Endodermal cell (in vitro differentiated cells): ENCODE measurements around the gene AKAP6. TPM values are rescaled to one million over a fixed set of nuclear protein-coding genes. Genes with fewer than 3 reads are reported as not detected.

Experiments used
- DNase-seq: peaks from one replicate; pipeline ENCODE4 v3.0.0-alpha.2; 2017
- H3K27ac ChIP-seq: 2 replicates; pipeline ENCODE4 v1.5.1; 2013; ENCODE audit warnings: mild to moderate bottlenecking, low read depth, low read length, moderate library complexity
- H3K27me3 ChIP-seq: 2 replicates; pipeline ENCODE4 v1.6.1; 2013; ENCODE audit warnings: mild to moderate bottlenecking, low read length, moderate library complexity; ENCODE audit not compliant: insufficient read depth, control insufficient read depth, poor library complexity, severe bottlenecking
- H3K36me3 ChIP-seq: 2 replicates; pipeline ENCODE4 v1.7.0; 2013; ENCODE audit warnings: mild to moderate bottlenecking, low read length, moderate library complexity; ENCODE audit not compliant: control insufficient read depth, insufficient read depth
- H3K4me1 ChIP-seq: one replicate; pipeline ENCODE4 v1.7.0; 2013; ENCODE audit warnings: low read length; ENCODE audit not compliant: control insufficient read depth, insufficient read depth
- H3K4me3 ChIP-seq: 2 replicates; pipeline ENCODE4 v1.5.1; 2013; ENCODE audit warnings: mild to moderate bottlenecking, low read length, moderate library complexity
- H3K9ac ChIP-seq: 2 replicates; pipeline ENCODE4 v1.6.1; 2013; ENCODE audit warnings: mild to moderate bottlenecking, low read length, moderate library complexity; ENCODE audit not compliant: poor library complexity, severe bottlenecking; ENCODE audit errors: extremely low read depth
- H3K9me3 ChIP-seq: 2 replicates; pipeline ENCODE4 v1.6.1; 2013; ENCODE audit warnings: mild to moderate bottlenecking, low read length, moderate library complexity; ENCODE audit not compliant: control insufficient read depth
- H3K27ac Mint-ChIP-seq: 2 replicates; pipeline ENCODE4 v1.8.0; 2020; ENCODE audit warnings: mixed read lengths
- H3K27me3 Mint-ChIP-seq: 2 replicates; pipeline ENCODE4 v1.8.0; 2021; ENCODE audit warnings: mild to moderate bottlenecking, mixed read lengths; ENCODE audit not compliant: insufficient read depth
- H3K36me3 Mint-ChIP-seq: 2 replicates; pipeline ENCODE4 v1.8.0; 2020; ENCODE audit warnings: low read depth, mixed read lengths
- H3K4me1 Mint-ChIP-seq: 2 replicates; pipeline ENCODE4 v1.8.0; 2020; ENCODE audit warnings: mixed read lengths
- H3K4me3 Mint-ChIP-seq: 2 replicates; pipeline ENCODE4 v1.8.0; 2020; ENCODE audit warnings: mild to moderate bottlenecking, moderate library complexity, mixed read lengths
- H3K9me3 Mint-ChIP-seq: 2 replicates; pipeline ENCODE4 v1.8.0; 2020; ENCODE audit warnings: mild to moderate bottlenecking, mixed read lengths
- CTCF ChIP-seq: fragments of 200-600 bp; sonication (generic); conservative IDR thresholded peaks from 2 replicates; pipeline ENCODE4 v1.5.0; 2021; ENCODE audit warnings: antibody characterized with exemption, mild to moderate bottlenecking
- WGBS, 2 experiments: methylation state at CpG; one replicate each; pipeline versions ENCODE4 v1.1.5 to v1.1.7; 2013; ENCODE audit warnings: missing lambda C conversion rate in 2 of 2, mixed read lengths in 1 of 2; ENCODE audit not compliant: insufficient coverage in 1 of 2, insufficient read length in 1 of 2; 5-methylcytosine and 5-hydroxymethylcytosine counted together
- total RNA-seq, 2 donors: library from RNA; stranded (reverse); fragmentation: NEBNext Ultra II Directional in 1 of 2; extraction: Animal tissue kit (Norgen Biotek cat#: 25700) in 1 of 2; gene quantifications; 2 replicates in 1 of 2; 3 replicates in 1 of 2; pipeline ENCODE4 v1.2.1, GENCODE V29; 2021

The AKAP6 gene
- total RNA-seq, 2 donors from 2014 or later, result 4.3 to 5.0 TPM

- H3K27me3 Mint-ChIP-seq, result no peaks in the 10 kb centered on the region
- no peak overlapping the region for H3K27ac Mint-ChIP-seq
- Histone ChIP-seq H3K9ac (no peak overlapping the region), H3K27ac (no peak overlapping the region), H3K36me3 (no peaks in the 10 kb centered on the region), H3K4me1 (no peaks in the 10 kb centered on the region), H3K27me3 (no peaks in the 10 kb centered on the region), H3K9me3 (no peaks in the 10 kb centered on the region), H3K4me3 (no peak overlapping the region)
- H3K4me1 Mint-ChIP-seq, result peaks cover 2% of the 10 kb centered on the region
- 75 to 80% methylated on average over 5 to 6 of the region's 6 CpGs for WGBS, 2 experiments
- no peaks in the 10 kb centered on the region for H3K9me3 Mint-ChIP-seq
- no peak overlapping the region for H3K4me3 Mint-ChIP-seq
- DNase-seq, result no peak
- H3K36me3 Mint-ChIP-seq, result no peaks in the 10 kb centered on the region
- TF ChIP-seq CTCF, result no peak
Measured at GRCh38 chr14:32661216-32661615, 332.1 kb downstream of the AKAP6 start.

- H3K4me3 ChIP-seq, result no peak overlapping the region
- WGBS, 2 experiments, result 82 to 83% methylated on average over 1 of the region's 1 CpG
- H3K27me3 Mint-ChIP-seq, result no peaks in the 10 kb centered on the region
- no peaks in the 10 kb centered on the region for H3K9me3 Mint-ChIP-seq
- H3K4me1 Mint-ChIP-seq, result no peaks in the 10 kb centered on the region
- no peaks in the 10 kb centered on the region for H3K27me3 ChIP-seq
- H3K9ac ChIP-seq, result no peak overlapping the region
- H3K36me3 Mint-ChIP-seq, result no peaks in the 10 kb centered on the region
- H3K36me3 ChIP-seq, result no peaks in the 10 kb centered on the region
- H3K27ac ChIP-seq, result no peak overlapping the region
- no peak for DNase-seq
- no peak overlapping the region for H3K4me3 Mint-ChIP-seq
- H3K4me1 ChIP-seq, result no peaks in the 10 kb centered on the region
- H3K27ac Mint-ChIP-seq, result no peak overlapping the region
- TF ChIP-seq CTCF, result no peak
- H3K9me3 ChIP-seq, result no peaks in the 10 kb centered on the region
Measured at GRCh38 chr14:32662211-32662610, 333.1 kb downstream of the AKAP6 start.

GRCh38 chr14:32666308-32666707 is 337.2 kb downstream of the AKAP6 start:
- H3K4me1 ChIP-seq, result no peaks in the 10 kb centered on the region
- H3K36me3 Mint-ChIP-seq, result no peaks in the 10 kb centered on the region
- no peaks in the 10 kb centered on the region for H3K4me1 Mint-ChIP-seq
- TF ChIP-seq CTCF, result no peak
- H3K27ac ChIP-seq, result no peak overlapping the region
- no peak overlapping the region for H3K9ac ChIP-seq
- no peak overlapping the region for H3K4me3 ChIP-seq
- H3K9me3 ChIP-seq, result no peaks in the 10 kb centered on the region
- H3K9me3 Mint-ChIP-seq, result no peaks in the 10 kb centered on the region
- no peak overlapping the region for H3K27ac Mint-ChIP-seq
- H3K27me3 Mint-ChIP-seq, result no peaks in the 10 kb centered on the region
- no peak overlapping the region for H3K4me3 Mint-ChIP-seq
- no peak for DNase-seq
- H3K36me3 ChIP-seq, result no peaks in the 10 kb centered on the region
- H3K27me3 ChIP-seq, result no peaks in the 10 kb centered on the region
